KOPT-K1 (cell line): ENCODE results near the gene RASGEF1B.

Experiments used
- H3K27ac ChIP-seq: fragments of 200-600 bp; sonication (generic); 2 replicates; pipeline ENCODE4 v1.5.1; 2016; ENCODE audit warnings: antibody characterized with exemption, mild to moderate bottlenecking, low read depth, low read length; ENCODE audit not compliant: poor library complexity, severe bottlenecking
- H3K36me3 ChIP-seq: fragments of 200-600 bp; sonication (generic); 2 replicates; pipeline ENCODE4 v1.5.1; 2017; ENCODE audit warnings: antibody characterized with exemption, mild to moderate bottlenecking, low read length, moderate library complexity; ENCODE audit not compliant: insufficient read depth
- H3K9me3 ChIP-seq: fragments of 200-600 bp; sonication (generic); 2 replicates; pipeline ENCODE4 v1.5.1; 2017; ENCODE audit warnings: antibody characterized with exemption, low read length, mild to moderate bottlenecking; ENCODE audit not compliant: insufficient read depth, poor library complexity, severe bottlenecking

The RASGEF1B gene

GRCh38 chr4:81378386-81378785 lies 93.3 kb downstream of the RASGEF1B start:
- no peaks in the 10 kb centered on the region for H3K36me3 ChIP-seq
- H3K27ac ChIP-seq, result no peak overlapping the region
- no peaks in the 10 kb centered on the region for H3K9me3 ChIP-seq

DNA sequence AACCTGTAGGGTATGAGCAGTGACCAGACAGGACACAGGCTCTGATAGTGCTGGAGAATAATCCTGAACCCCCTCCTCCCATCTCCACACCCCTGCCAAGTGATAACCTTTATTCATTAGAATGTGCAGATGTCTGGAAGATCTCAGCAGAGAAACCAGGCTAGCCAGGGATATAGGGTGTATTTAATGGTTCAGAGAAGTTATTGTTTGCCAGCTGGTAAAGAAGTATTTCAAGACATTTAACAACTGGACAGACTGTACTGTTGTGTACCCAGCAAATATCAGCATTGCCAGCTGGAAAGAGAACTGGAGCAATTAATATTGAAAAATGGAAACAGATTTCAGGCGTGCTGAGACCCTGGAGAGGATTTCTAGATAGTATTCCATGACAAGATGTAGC lies 94.5 kb downstream of the RASGEF1B start:
- Histone ChIP-seq H3K36me3 (no peaks in the 10 kb centered on the region), H3K27ac (no peak overlapping the region), H3K9me3 (no peaks in the 10 kb centered on the region)

DNA sequence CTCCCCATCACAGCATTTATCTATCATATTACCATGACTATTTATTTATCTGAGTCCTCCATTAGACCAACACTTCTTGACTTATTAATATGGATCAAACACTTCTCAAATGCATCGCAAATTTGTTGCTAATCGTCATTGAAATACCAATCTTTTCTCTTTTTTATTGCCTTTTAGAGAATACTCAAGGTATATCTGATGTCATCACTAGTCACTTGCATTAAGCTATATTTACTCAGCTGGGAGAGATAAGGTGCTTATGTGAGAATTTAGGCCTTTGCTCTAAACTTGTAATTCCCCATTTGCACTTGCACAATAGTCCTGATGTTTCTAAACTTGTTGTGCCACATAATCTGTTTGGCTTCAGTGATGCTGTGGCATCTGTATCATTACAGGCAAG lies 95.0 kb downstream of the RASGEF1B start:
- H3K36me3 ChIP-seq, result no peaks in the 10 kb centered on the region
- no peaks in the 10 kb centered on the region for H3K9me3 ChIP-seq
- H3K27ac ChIP-seq, result no peak overlapping the region
